Mesendoderm (in vitro differentiated cells): ENCODE measurements around the gene SLC35A3. TPM values are rescaled to one million over a fixed set of nuclear protein-coding genes. Genes with fewer than 3 reads are reported as not detected.

Source experiments
- DNase-seq: peaks from one replicate; pipeline ENCODE4 v3.0.0; 2013
- H2AK5ac ChIP-seq: 2 replicates; pipeline ENCODE4 v1.6.1; 2013; ENCODE audit warnings: low read length, inconsistent platforms
- H2BK120ac ChIP-seq: 2 replicates; pipeline ENCODE4 v1.6.1; 2013; ENCODE audit warnings: low read depth, mild to moderate bottlenecking, low read length, moderate library complexity, mixed read lengths
- H2BK15ac ChIP-seq: replicated peaks from 2 replicates; pipeline ENCODE4 v1.6.1; 2013; ENCODE audit warnings: low read depth, mild to moderate bottlenecking, moderate library complexity
- H2BK5ac ChIP-seq: 2 replicates; pipeline ENCODE4 v1.6.1; 2013; ENCODE audit warnings: low read length, inconsistent platforms
- H3K18ac ChIP-seq: 2 replicates; pipeline ENCODE4 v1.6.1; 2013; ENCODE audit warnings: mild to moderate bottlenecking, low read length, mixed read lengths
- H3K23ac ChIP-seq: one replicate; pipeline ENCODE4 v1.6.1; 2013; ENCODE audit warnings: low read length
- H3K27ac ChIP-seq: 2 replicates; pipeline ENCODE4 v1.5.1; 2013; ENCODE audit warnings: low read depth, mild to moderate bottlenecking, inconsistent platforms, low read length, moderate library complexity
- H3K27me3 ChIP-seq: 2 replicates; pipeline ENCODE4 v1.6.1; 2013; ENCODE audit warnings: low read length, control low read depth, mild to moderate bottlenecking, inconsistent platforms; ENCODE audit not compliant: insufficient read depth, poor library complexity
- H3K36me3 ChIP-seq: 2 replicates; pipeline ENCODE4 v1.6.1; 2013; ENCODE audit warnings: low read length, inconsistent platforms; ENCODE audit not compliant: control insufficient read depth, insufficient read depth
- H3K4ac ChIP-seq: one replicate; pipeline ENCODE4 v1.6.1; 2013; ENCODE audit warnings: low read depth, mild to moderate bottlenecking, low read length, moderate library complexity
- H3K4me1 ChIP-seq: 2 replicates; pipeline ENCODE4 v1.6.1; 2013; ENCODE audit warnings: low read depth, low read length, inconsistent platforms; ENCODE audit not compliant: control insufficient read depth
- H3K4me2 ChIP-seq: 2 replicates; pipeline ENCODE4 v1.6.1; 2013; ENCODE audit warnings: low read length
- H3K4me3 ChIP-seq: 2 replicates; pipeline ENCODE4 v1.5.1; 2013; ENCODE audit warnings: mild to moderate bottlenecking, low read length
- H3K56ac ChIP-seq: one replicate; pipeline ENCODE4 v1.6.1; 2013; ENCODE audit warnings: low read length
- H3K79me1 ChIP-seq: 2 replicates; pipeline ENCODE4 v1.6.1; 2013; ENCODE audit warnings: low read length, inconsistent platforms
- H3K79me2 ChIP-seq: 2 replicates; pipeline ENCODE4 v1.6.1; 2013; ENCODE audit warnings: mild to moderate bottlenecking, low read length; ENCODE audit not compliant: control insufficient read depth, insufficient read depth
- H3K9ac ChIP-seq: 2 replicates; pipeline ENCODE4 v1.6.1; 2013; ENCODE audit warnings: low read length, inconsistent platforms
- H4K5ac ChIP-seq: one replicate; pipeline ENCODE4 v1.6.1; 2013; ENCODE audit warnings: low read length
- H4K8ac ChIP-seq: one replicate; pipeline ENCODE4 v1.6.1; 2013; ENCODE audit warnings: low read depth, mild to moderate bottlenecking, control low read depth, low read length, moderate library complexity
- WGBS: extraction: QIAGEN DNeasy Blood & Tissue Kit; methylation state at CpG from one replicate; pipeline ENCODE4 v1.1.7; 2013; ENCODE audit warnings: low lambda C conversion rate, missing lambda C conversion rate; ENCODE audit not compliant: insufficient coverage; ENCODE audit errors: extremely low coverage; 5-methylcytosine and 5-hydroxymethylcytosine counted together
- small RNA-seq: library from polyadenylated mRNA; stranded (forward); fragments of <200 nt; extraction: miRNeasy Mini kit (QIAGEN cat#:217004); gene quantifications from one replicate; pipeline ENCODE3, GENCODE V24; 2013; ENCODE audit not compliant: insufficient read depth

The SLC35A3 gene

GRCh38 chr1:100080331-100080730 lies 110.5 kb downstream of the SLC35A3 start:
- Histone ChIP-seq H4K5ac (no peak overlapping the region), H3K9ac (no peak overlapping the region), H3K4ac (no peak overlapping the region), H2BK15ac (no peak overlapping the region), H3K36me3 (peaks cover 8% of the 10 kb centered on the region), H2BK120ac (no peak overlapping the region), H3K4me3 (no peak overlapping the region), H3K4me1 (no peaks in the 10 kb centered on the region), H3K18ac (no peak overlapping the region), H3K27me3 (no peaks in the 10 kb centered on the region), H2AK5ac (no peak overlapping the region), H3K79me2 (no peaks in the 10 kb centered on the region), H3K79me1 (no peaks in the 10 kb centered on the region), H3K56ac (no peak overlapping the region), H3K23ac (no peak overlapping the region), H2BK5ac (no peak overlapping the region), H3K4me2 (no peak overlapping the region), H4K8ac (no peak overlapping the region), H3K27ac (no peak overlapping the region)
- WGBS, result no CpG with 5 or more reads among the region's 3 CpGs
- DNase-seq, result no peak

Small RNA genes within 50 kb of the gene (small RNA-seq; reads per million reads assigned to genes)
- gene RNU6-1318P, result not detected
- gene RNU6-750P, result not detected
